OCI-LY3 (cell line): ENCODE results near the gene DHRSX.

ENCODE experiments used
- H2AFZ ChIP-seq: fragments of 200-600, 300-600 bp; shearing (Covaris generic); 2 replicates; pipeline ENCODE4 v1.6.0; 2014; ENCODE audit warnings: antibody characterized with exemption, low read depth, low read length
- H3K27ac ChIP-seq: fragments of 200-600, 300-600 bp; sonication (generic); 2 replicates; pipeline ENCODE4 v1.5.1; 2014; ENCODE audit warnings: mild to moderate bottlenecking, low read length, moderate library complexity, mixed read lengths
- H3K27me3 ChIP-seq: fragments of 200-600, 300-600 bp; sonication (generic); 2 replicates; pipeline ENCODE4 v1.6.1; 2014; ENCODE audit warnings: low read depth, low read length, mixed read lengths
- H3K36me3 ChIP-seq: fragments of 200-600, 300-600 bp; sonication (generic); replicated peaks from 2 replicates; pipeline ENCODE3; 2014; ENCODE audit warnings: low read depth, low read length, mixed read lengths
- H3K4me1 ChIP-seq: fragments of 300-600, 200-600 bp; sonication (generic); 2 replicates; pipeline ENCODE4 v1.6.1; 2014; ENCODE audit warnings: low read length, mixed read lengths
- H3K4me2 ChIP-seq: fragments of 200-600, 300-600 bp; sonication (generic); 2 replicates; pipeline ENCODE4 v1.6.1; 2014; ENCODE audit warnings: low read length, mixed read lengths
- H3K4me3 ChIP-seq: fragments of 300-600, 200-600 bp; sonication (generic); 2 replicates; pipeline ENCODE4 v1.5.1; 2014; ENCODE audit warnings: antibody characterized with exemption, mild to moderate bottlenecking, low read length, moderate library complexity
- H3K79me2 ChIP-seq: fragments of 300-600, 200-600 bp; shearing (Covaris generic); 2 replicates; pipeline ENCODE4 v1.6.1; 2014; ENCODE audit warnings: mild to moderate bottlenecking, low read length, mixed read lengths
- H3K9ac ChIP-seq: fragments of 300-600, 200-600 bp; shearing (Covaris generic); 2 replicates; pipeline ENCODE4 v1.6.0; 2014; ENCODE audit warnings: mild to moderate bottlenecking, low read length, moderate library complexity
- H3K9me3 ChIP-seq: fragments of 200-600, 300-600 bp; shearing (Covaris generic); 2 replicates; pipeline ENCODE4 v1.6.1; 2014; ENCODE audit warnings: low read length, mixed read lengths; ENCODE audit not compliant: insufficient read depth
- H4K20me1 ChIP-seq: fragments of 200-600, 300-600 bp; sonication (generic); 2 replicates; pipeline ENCODE4 v1.6.1; 2016; ENCODE audit warnings: low read length, mixed read lengths; ENCODE audit not compliant: insufficient read depth
- EZH2phosphoT487 ChIP-seq: fragments of 200-600 bp; shearing (Covaris generic); IDR thresholded peaks from 2 replicates; pipeline ENCODE4 v1.6.1; 2018; ENCODE audit warnings: antibody characterized with exemption, mixed run types, low read depth
- TF ChIP-seq, protein P1 (sequence below): fragments of 200-600, 300-600 bp; sonication (generic); IDR thresholded peaks from 2 replicates; pipeline ENCODE4 v1.5.1; 2014; ENCODE audit warnings: antibody characterized with exemption, low read length, low read depth

DHRSX gene

DNA sequence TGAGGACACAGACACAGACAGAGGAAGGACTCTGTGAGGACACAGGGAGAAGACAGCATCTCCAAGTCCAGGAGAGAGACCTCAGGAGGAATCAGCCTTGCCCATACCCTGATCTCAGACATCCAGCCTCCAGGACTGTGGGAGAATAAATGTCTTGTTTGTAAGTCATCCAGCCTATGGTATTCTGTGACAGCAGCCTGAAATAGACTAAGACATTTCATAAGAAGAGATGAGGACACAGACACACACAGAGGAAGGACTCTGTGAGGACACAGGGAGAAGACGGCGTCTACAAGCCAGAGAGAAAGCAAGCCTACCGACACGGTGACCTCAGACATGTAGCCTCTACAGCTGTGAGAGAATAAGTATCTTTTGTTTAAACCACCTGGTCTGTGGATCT lies 112.1 kb downstream of the DHRSX start:
- Histone ChIP-seq H3K4me1 (no peaks in the 10 kb centered on the region), H2AFZ (no peak overlapping the region), H3K36me3 (peaks cover 28% of the 10 kb centered on the region), H3K27ac (no peak overlapping the region), H3K9me3 (peaks cover 5% of the 10 kb centered on the region; the same call in 1 of the 2 replicates), H3K9ac (no peak overlapping the region), H3K79me2 (no peaks in the 10 kb centered on the region), H4K20me1 (no peaks in the 10 kb centered on the region), H3K27me3 (no peaks in the 10 kb centered on the region), H3K4me3 (no peak overlapping the region), H3K4me2 (no peak overlapping the region)
- TF ChIP-seq, protein P1, sequence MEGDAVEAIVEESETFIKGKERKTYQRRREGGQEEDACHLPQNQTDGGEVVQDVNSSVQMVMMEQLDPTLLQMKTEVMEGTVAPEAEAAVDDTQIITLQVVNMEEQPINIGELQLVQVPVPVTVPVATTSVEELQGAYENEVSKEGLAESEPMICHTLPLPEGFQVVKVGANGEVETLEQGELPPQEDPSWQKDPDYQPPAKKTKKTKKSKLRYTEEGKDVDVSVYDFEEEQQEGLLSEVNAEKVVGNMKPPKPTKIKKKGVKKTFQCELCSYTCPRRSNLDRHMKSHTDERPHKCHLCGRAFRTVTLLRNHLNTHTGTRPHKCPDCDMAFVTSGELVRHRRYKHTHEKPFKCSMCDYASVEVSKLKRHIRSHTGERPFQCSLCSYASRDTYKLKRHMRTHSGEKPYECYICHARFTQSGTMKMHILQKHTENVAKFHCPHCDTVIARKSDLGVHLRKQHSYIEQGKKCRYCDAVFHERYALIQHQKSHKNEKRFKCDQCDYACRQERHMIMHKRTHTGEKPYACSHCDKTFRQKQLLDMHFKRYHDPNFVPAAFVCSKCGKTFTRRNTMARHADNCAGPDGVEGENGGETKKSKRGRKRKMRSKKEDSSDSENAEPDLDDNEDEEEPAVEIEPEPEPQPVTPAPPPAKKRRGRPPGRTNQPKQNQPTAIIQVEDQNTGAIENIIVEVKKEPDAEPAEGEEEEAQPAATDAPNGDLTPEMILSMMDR = no peak
- TF ChIP-seq EZH2phosphoT487 = no peak

DNA sequence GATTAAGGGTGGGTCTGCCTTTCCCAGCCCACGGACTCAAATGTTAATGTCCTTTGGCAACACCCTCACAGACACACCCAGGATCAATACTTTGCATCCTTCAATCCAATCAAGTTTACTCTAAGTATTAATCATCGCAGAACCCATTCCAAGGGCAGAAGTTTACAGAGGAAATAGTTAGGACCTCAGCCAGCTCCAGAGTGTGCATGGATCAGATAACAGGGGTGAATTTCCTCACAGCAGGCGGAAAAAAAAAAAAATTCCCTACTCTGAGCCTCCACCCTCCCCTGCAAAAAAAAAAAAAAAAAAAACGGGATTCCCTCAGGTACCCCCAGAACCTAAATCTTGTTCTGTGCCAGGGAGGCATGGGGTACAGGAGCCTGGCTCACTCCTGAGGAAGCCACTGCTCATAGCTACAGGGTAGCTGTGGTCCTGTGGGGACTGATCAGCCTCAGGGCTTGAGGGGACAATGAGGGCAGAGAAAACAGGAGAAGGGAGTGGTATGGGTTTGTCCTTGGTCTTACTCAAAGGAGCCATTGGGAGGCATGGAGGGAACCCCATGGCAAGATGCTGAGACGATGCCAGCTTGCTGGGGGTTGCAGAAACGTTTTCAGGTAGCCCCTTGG lies 113.0 kb downstream of the DHRSX start:
- H3K9me3 ChIP-seq = peaks cover 5% of the 10 kb centered on the region; the same call in 1 of the 2 replicates
- peaks cover 28% of the 10 kb centered on the region for H3K36me3 ChIP-seq
- no peak overlapping the region for H3K4me2 ChIP-seq
- H3K4me3 ChIP-seq = no peak overlapping the region
- H2AFZ ChIP-seq = no peak overlapping the region
- H3K27ac ChIP-seq = no peak overlapping the region
- H3K27me3 ChIP-seq = no peaks in the 10 kb centered on the region
- H3K4me1 ChIP-seq = no peaks in the 10 kb centered on the region
- H4K20me1 ChIP-seq = 0 out of 2 replicates have a peak, but pooled peaks cover 3% of the 10 kb centered on the region
- TF ChIP-seq, protein P1 = no peak
- no peak for TF ChIP-seq EZH2phosphoT487
- H3K9ac ChIP-seq = no peak overlapping the region
- H3K79me2 ChIP-seq = 0 out of 2 replicates have a peak, but pooled peaks cover 8% of the 10 kb centered on the region

DNA sequence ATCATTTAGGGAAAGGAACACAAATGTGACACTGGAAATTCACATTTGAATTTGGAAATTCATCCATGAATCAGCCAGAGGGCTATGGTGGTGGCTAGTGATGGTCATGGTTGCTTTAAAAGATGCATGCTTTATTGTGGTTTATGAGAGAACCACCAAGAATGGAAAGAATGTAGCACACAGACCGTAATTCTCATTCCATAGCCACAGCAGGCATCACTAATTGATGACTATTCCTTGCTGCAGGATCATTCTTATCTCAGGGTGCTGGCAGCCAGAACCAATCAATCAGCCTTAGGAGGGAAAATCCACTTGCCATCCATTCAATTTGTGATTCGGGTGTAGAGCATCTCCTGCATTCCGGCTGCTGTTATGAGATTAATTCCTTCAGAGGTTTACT lies 115.6 kb downstream of the DHRSX start:
- H3K36me3 ChIP-seq = peaks cover 8% of the 10 kb centered on the region
- H4K20me1 ChIP-seq = peaks cover 7% of the 10 kb centered on the region
- no peaks in the 10 kb centered on the region for H3K4me1 ChIP-seq
- no peak overlapping the region for H3K9ac ChIP-seq
- no peaks in the 10 kb centered on the region for H3K27me3 ChIP-seq
- no peak overlapping the region for H2AFZ ChIP-seq
- H3K4me2 ChIP-seq = no peak overlapping the region
- H3K9me3 ChIP-seq = no peaks in the 10 kb centered on the region
- TF ChIP-seq EZH2phosphoT487 = no peak
- TF ChIP-seq, protein P1 = no peak
- H3K79me2 ChIP-seq = peaks cover 28% of the 10 kb centered on the region; the same call in 1 of the 2 replicates
- no peak overlapping the region for H3K4me3 ChIP-seq
- H3K27ac ChIP-seq = no peak overlapping the region

DNA sequence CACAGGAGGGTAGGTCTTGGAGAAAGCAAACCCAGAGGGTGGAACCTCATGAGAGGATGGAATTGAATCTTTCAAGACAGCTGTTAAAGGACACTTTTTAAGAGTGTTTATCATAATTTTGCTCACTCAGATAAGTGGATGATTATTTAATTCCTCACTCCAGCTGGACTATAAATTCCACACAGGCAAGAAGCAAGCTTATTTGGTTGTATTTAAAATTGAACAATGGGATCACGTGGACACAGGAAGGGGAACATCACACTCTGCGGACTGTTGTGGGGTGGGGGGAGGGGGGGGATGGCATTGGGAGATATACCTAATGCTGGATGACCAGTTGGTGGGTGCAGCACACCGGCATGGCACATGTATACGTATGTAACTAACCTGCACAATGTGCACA lies 116.3 kb downstream of the DHRSX start:
- H3K9ac ChIP-seq = no peak overlapping the region
- no peak overlapping the region for H3K27ac ChIP-seq
- H3K79me2 ChIP-seq = peaks cover 32% of the 10 kb centered on the region
- peaks cover 7% of the 10 kb centered on the region for H4K20me1 ChIP-seq
- H2AFZ ChIP-seq = no peak overlapping the region
- no peak overlapping the region for H3K4me3 ChIP-seq
- H3K4me1 ChIP-seq = no peaks in the 10 kb centered on the region
- H3K36me3 ChIP-seq = peaks cover 8% of the 10 kb centered on the region
- no peak overlapping the region for H3K4me2 ChIP-seq
- H3K9me3 ChIP-seq = no peaks in the 10 kb centered on the region
- H3K27me3 ChIP-seq = no peaks in the 10 kb centered on the region
- TF ChIP-seq, protein P1 = no peak
- no peak for TF ChIP-seq EZH2phosphoT487
